GM11168 (cell line): ENCODE measurements around the gene SMARCB1.

Experiments
- in situ Hi-C: fragments of 300-500 bp; cut with MboI; formaldehyde crosslinking; loops from one replicate; pipeline ENCODE4 v1.12.0; 2022; ENCODE audit warnings: low sequenced_read_pairs; ENCODE audit not compliant: unreplicated experiment

Gene SMARCB1

GRCh38 chr22:23786752-23787599 lies at the start of gene SMARCB1:
Gene SMARCB1, plus strand, starts transcription at chr22:23786966. Its CDS starts 204 bp downstream, at chr22:23787170.
- in situ Hi-C loops, result no loop called here

- in situ Hi-C loops, result no loop called here
Observed at GRCh38 chr22:23737696-23738095, 49.1 kb upstream of the SMARCB1 start.

GRCh38 chr22:23742505-23743264 lies 44.1 kb upstream of the SMARCB1 start:
- in situ Hi-C loops, result no loop called here

GRCh38 chr22:23743303-23743705 lies 43.5 kb upstream of the SMARCB1 start:
- in situ Hi-C loops, result no loop called here

GRCh38 chr22:23744001-23744400 lies 42.8 kb upstream of the SMARCB1 start:
- in situ Hi-C loops, result no loop called here

- in situ Hi-C loops, result no loop called here
Observed at GRCh38 chr22:23744485-23744884, 42.3 kb upstream of the SMARCB1 start.

GRCh38 chr22:23745791-23746190 lies 41.0 kb upstream of the SMARCB1 start:
- in situ Hi-C loops, result no loop called here

GRCh38 chr22:23749841-23750301 lies 36.9 kb upstream of the SMARCB1 start:
- in situ Hi-C loops, result no loop called here

GRCh38 chr22:23750367-23750713 lies 36.4 kb upstream of the SMARCB1 start:
- in situ Hi-C loops, result no loop called here

GRCh38 chr22:23750714-23751440 lies 35.9 kb upstream of the SMARCB1 start, which contains the start of gene ZNF70:
Gene ZNF70, minus strand, starts transcription at chr22:23751112. Its CDS starts 5,972 bp downstream, at chr22:23745140.
- in situ Hi-C loops, result no loop called here

GRCh38 chr22:23751441-23751996 lies 35.2 kb upstream of the SMARCB1 start:
- in situ Hi-C loops, result no loop called here

- in situ Hi-C loops, result no loop called here
Observed at GRCh38 chr22:23752090-23752691, 34.6 kb upstream of the SMARCB1 start.

- in situ Hi-C loops, result no loop called here
Observed at GRCh38 chr22:23752750-23753149, 34.0 kb upstream of the SMARCB1 start.

- in situ Hi-C loops, result no loop called here
Observed at GRCh38 chr22:23753385-23753784, 33.4 kb upstream of the SMARCB1 start.

GRCh38 chr22:23754220-23754919 lies 32.4 kb upstream of the SMARCB1 start, which contains the start of gene VPREB3:
Gene VPREB3, minus strand, starts transcription at chr22:23754425. Its CDS starts 62 bp downstream, at chr22:23754363.
- in situ Hi-C loops, result no loop called here

GRCh38 chr22:23754980-23755636 lies 31.7 kb upstream of the SMARCB1 start:
- in situ Hi-C loops, result no loop called here

GRCh38 chr22:23755711-23756110 lies 31.1 kb upstream of the SMARCB1 start:
- in situ Hi-C loops, result no loop called here

GRCh38 chr22:23756891-23757290 lies 29.9 kb upstream of the SMARCB1 start:
- in situ Hi-C loops, result no loop called here

- in situ Hi-C loops, result no loop called here
Observed at GRCh38 chr22:23759566-23759965, 27.2 kb upstream of the SMARCB1 start.
